IMR-90 (cell line): ENCODE measurements around the gene VDR. TPM values are rescaled to one million over a fixed set of nuclear protein-coding genes. Genes with fewer than 3 reads are reported as not detected.

Source experiments
- ATAC-seq: fragments of 200-7000 bp; cut with Tn5 transposase; 2 replicates; pipeline ENCODE4 v1.9.1; 2020; ENCODE audit warnings: low read depth, mild to moderate bottlenecking, moderate library complexity
- BruUV-seq: library from RNA; stranded (reverse); fragments of 400-500 nt; replicated peaks from 2 replicates; lab custom pipeline; 2021; lab: Mats Ljungman, UMichigan
- CTCF ChIA-PET: fragments of 300-600 bp; formaldehyde crosslinking; extraction: SDS; loops from one replicate; lab custom pipeline; 2021; ENCODE audit warnings: antibody characterized with exemption; lab: Yijun Ruan, JAX
- POLR2A ChIA-PET: fragments of 300-600 bp; sonication (Branson Sonifier 250); formaldehyde crosslinking; loops from one replicate; lab custom pipeline; 2022; ENCODE audit warnings: antibody characterized with exemption; ENCODE audit not compliant: unreplicated experiment; lab: Charles Lee
- DNase-seq: peaks from one replicate; pipeline ENCODE4 v3.0.0; 2013
- H2AFZ ChIP-seq: replicated peaks from 2 replicates; pipeline ENCODE3; 2013; ENCODE audit warnings: low read length, mild to moderate bottlenecking; ENCODE audit not compliant: poor library complexity
- H2AK5ac ChIP-seq: 2 replicates; pipeline ENCODE4 v1.6.1; 2013; ENCODE audit warnings: low read depth, low read length, inconsistent platforms
- H2AK9ac ChIP-seq: replicated peaks from 2 replicates; pipeline ENCODE3; 2013; ENCODE audit warnings: mild to moderate bottlenecking, low read depth, low read length, moderate library complexity; ENCODE audit not compliant: poor library complexity
- H2BK120ac ChIP-seq: 2 replicates; pipeline ENCODE4 v1.6.1; 2013; ENCODE audit warnings: low read depth, low read length, inconsistent platforms
- H2BK15ac ChIP-seq: 3 replicates; pipeline ENCODE4 v1.6.1; 2013; ENCODE audit warnings: low read depth, low read length, inconsistent platforms
- H2BK20ac ChIP-seq: 2 replicates; pipeline ENCODE4 v1.6.1; 2013; ENCODE audit warnings: low read depth, mild to moderate bottlenecking, inconsistent platforms, low read length, moderate library complexity
- H2BK5ac ChIP-seq: 2 replicates; pipeline ENCODE4 v1.6.1; 2013; ENCODE audit warnings: mild to moderate bottlenecking, low read depth, low read length, inconsistent platforms; ENCODE audit not compliant: poor library complexity, severe bottlenecking
- H3K14ac ChIP-seq: replicated peaks from 2 replicates; pipeline ENCODE4 v1.6.1; 2013; ENCODE audit warnings: low read depth, low read length, inconsistent platforms
- H3K18ac ChIP-seq: 2 replicates; pipeline ENCODE4 v1.6.1; 2013; ENCODE audit warnings: low read depth, low read length, control low read depth
- H3K23ac ChIP-seq: 2 replicates; pipeline ENCODE4 v1.6.1; 2013; ENCODE audit warnings: low read depth, low read length, inconsistent platforms
- H3K27ac ChIP-seq: 2 replicates; pipeline ENCODE4 v1.5.1; 2013; ENCODE audit warnings: mild to moderate bottlenecking, control low read depth, low read length; ENCODE audit not compliant: insufficient read depth
- H3K27me3 ChIP-seq: 2 replicates; pipeline ENCODE4 v1.6.1; 2013; ENCODE audit warnings: low read length; ENCODE audit not compliant: control insufficient read depth, insufficient read depth
- H3K36me3 ChIP-seq: 2 replicates; pipeline ENCODE4 v1.6.1; 2013; ENCODE audit warnings: low read length, mixed read lengths; ENCODE audit not compliant: control insufficient read depth, insufficient read depth
- H3K4ac ChIP-seq: 2 replicates; pipeline ENCODE4 v1.6.1; 2013; ENCODE audit warnings: low read depth, low read length, inconsistent platforms
- H3K4me1 ChIP-seq: 2 replicates; pipeline ENCODE4 v1.6.1; 2013; ENCODE audit warnings: low read length, mixed read lengths; ENCODE audit not compliant: control insufficient read depth, insufficient read depth
- H3K4me2 ChIP-seq: 2 replicates; pipeline ENCODE4 v1.6.1; 2013; ENCODE audit warnings: low read depth, mild to moderate bottlenecking, control low read depth, low read length, moderate library complexity
- H3K4me3 ChIP-seq: 2 replicates; pipeline ENCODE4 v1.5.1; 2013; ENCODE audit warnings: low read depth, mild to moderate bottlenecking, control low read depth, low read length, moderate library complexity; ENCODE audit not compliant: insufficient read depth
- H3K56ac ChIP-seq: 2 replicates; pipeline ENCODE4 v1.6.1; 2013; ENCODE audit warnings: low read length, inconsistent platforms; ENCODE audit not compliant: insufficient read depth; ENCODE audit errors: extremely low read depth
- H3K79me1 ChIP-seq, 2 experiments: 2 replicates each; pipeline ENCODE4 v1.6.1; 2013; ENCODE audit warnings: low read length in 2 of 2, inconsistent platforms in 1 of 2, low read depth in 1 of 2
- H3K9ac ChIP-seq: 2 replicates; pipeline ENCODE4 v1.6.1; 2013; ENCODE audit warnings: low read depth, low read length, control low read depth
- H3K9me1 ChIP-seq: 2 replicates; pipeline ENCODE4 v1.6.1; 2013; ENCODE audit warnings: low read length, inconsistent platforms; ENCODE audit not compliant: insufficient read depth
- H3K9me3 ChIP-seq: 2 replicates; pipeline ENCODE4 v1.6.1; 2013; ENCODE audit warnings: low read length; ENCODE audit not compliant: control insufficient read depth, insufficient read depth
- H4K20me1 ChIP-seq: 2 replicates; pipeline ENCODE4 v1.6.1; 2013; ENCODE audit warnings: low read length, inconsistent platforms; ENCODE audit not compliant: insufficient read depth
- H4K5ac ChIP-seq: 2 replicates; pipeline ENCODE4 v1.6.1; 2013; ENCODE audit warnings: mild to moderate bottlenecking, low read depth, low read length, control low read depth
- H4K8ac ChIP-seq, 2 experiments: 2 replicates each; pipeline ENCODE4 v1.6.1; 2013; ENCODE audit warnings: low read depth in 2 of 2, low read length in 2 of 2, control low read depth in 1 of 2, inconsistent platforms in 1 of 2
- H4K91ac ChIP-seq: 2 replicates; pipeline ENCODE4 v1.6.1; 2013; ENCODE audit warnings: low read depth, low read length, inconsistent platforms; ENCODE audit not compliant: insufficient read depth
- BHLHE40 ChIP-seq: fragments of 150-350 bp; IDR thresholded peaks from 2 replicates; pipeline ENCODE4 v1.6.1; 2016; ENCODE audit warnings: mild to moderate bottlenecking, low read depth, low read length
- CEBPB ChIP-seq: IDR thresholded peaks from 2 replicates; pipeline ENCODE4 v1.6.1; 2012; ENCODE audit warnings: low read depth, low read length, improper control_type of control experiment
- POLR2A ChIP-seq: IDR thresholded peaks from 2 replicates; pipeline ENCODE4 v1.6.1; 2012; ENCODE audit warnings: mild to moderate bottlenecking, low read depth, low read length
- RCOR1 ChIP-seq: IDR thresholded peaks from 2 replicates; pipeline ENCODE4 v1.6.1; 2012; ENCODE audit warnings: mild to moderate bottlenecking, low read length, improper control_type of control experiment; ENCODE audit not compliant: insufficient replicate concordance
- WGBS, 2 experiments: methylation state at CpG; one replicate each; pipeline versions ENCODE4 v1.1.5 to v1.1.7; 2013; ENCODE audit warnings: missing lambda C conversion rate in 2 of 2; ENCODE audit not compliant: insufficient read length in 1 of 2; ENCODE audit errors: extremely low coverage in 2 of 2; 5-methylcytosine and 5-hydroxymethylcytosine counted together
- dilution Hi-C: fragments of 300-500 bp; cut with HindIII; formaldehyde crosslinking; loops from one replicate; pipeline ENCODE4 v1.14.3; 2018; ENCODE audit warnings: low sequenced_read_pairs; ENCODE audit not compliant: unreplicated experiment
- in situ Hi-C: fragments of 300-500 bp; cut with MboI; formaldehyde crosslinking; loops from 3 replicates; pipeline ENCODE4 v1.14.3; 2019; ENCODE audit warnings: low sequenced_read_pairs, inconsistent platforms, mixed read lengths
- intact Hi-C: fragments of 100-400 bp; cut with micrococcal nuclease; formaldehyde crosslinking; loops from 2 replicates; pipeline ENCODE4 v1.10.0; 2022
- polyA plus RNA-seq, 3 experiments: library from polyadenylated mRNA; depleted of rRNA; stranded (reverse); fragments of >200 nt; gene quantifications; 2 replicates each; pipeline ENCODE4 v1.2.3, GENCODE V29; 2012; ENCODE audit warnings: low replicate concordance in 1 of 3
- total RNA-seq: library from RNA; depleted of rRNA; stranded (reverse); fragments of >200 nt; gene quantifications from 2 replicates; pipeline ENCODE4 v1.2.3, GENCODE V29; 2012

VDR gene
- total and polyA plus RNA-seq, 2 of the 4 experiments (the other 2 are of a cell fraction): 5.4 to 8.5 TPM

DNA sequence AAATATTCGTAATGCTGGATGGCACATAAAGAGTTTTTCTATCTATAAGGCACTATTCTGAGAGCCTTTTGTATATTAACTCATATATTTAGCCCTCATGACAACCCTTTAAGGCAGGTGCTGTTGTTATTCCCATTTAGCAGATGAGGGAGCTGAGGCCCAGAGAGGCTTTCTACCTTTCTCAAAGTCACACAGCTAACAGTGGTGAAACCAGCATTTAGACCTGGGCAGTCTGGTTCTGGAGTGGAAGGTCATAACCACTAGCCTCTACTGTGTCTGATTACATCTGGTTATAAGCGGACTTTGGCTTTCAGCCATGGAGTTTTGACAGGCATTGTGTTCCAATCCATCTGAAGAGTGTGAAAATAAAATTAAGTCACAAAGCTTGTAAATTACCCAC is 43.9 kb downstream of the VDR start:
- Histone ChIP-seq H3K9me3 (no peaks in the 10 kb centered on the region), H3K4me1 (no peaks in the 10 kb centered on the region), H4K8ac (no peak overlapping the region), H4K5ac (no peak overlapping the region), H3K4ac (no peak overlapping the region), H3K23ac (no peak overlapping the region), H3K18ac (no peak overlapping the region), H3K9me1 (no peaks in the 10 kb centered on the region; the same call in 1 of the 2 replicates), H3K27ac (no peak overlapping the region), H3K79me1 (no peaks in the 10 kb centered on the region), H4K20me1 (no peaks in the 10 kb centered on the region), H2AFZ (no peak overlapping the region), H3K27me3 (no peaks in the 10 kb centered on the region), H3K4me2 (no peak overlapping the region), H3K14ac (no peak overlapping the region), H2BK120ac (no peak overlapping the region), H2BK20ac (no peak overlapping the region), H3K56ac (no peak overlapping the region), H2BK15ac (no peak overlapping the region), H3K36me3 (peaks cover 5% of the 10 kb centered on the region), H4K91ac (no peak overlapping the region), H2BK5ac (no peak overlapping the region), H2AK5ac (no peak overlapping the region), H3K9ac (no peak overlapping the region), H2AK9ac (no peak overlapping the region), H3K4me3 (no peak overlapping the region)
- dilution Hi-C loops (no loop called here), intact Hi-C loops (no loop called here), in situ Hi-C loops (no loop called here)
- DNase-seq (no peak), ATAC-seq (no peak)
- ChIA-PET POLR2A (no interaction called here), CTCF (interaction anchor here (1.3 kb wide), 1 partner anchor 88 kb away, joined by 5 read pairs; no protein-coding TSS in a partner anchor)
- TF ChIP-seq CEBPB: no peak
- TF ChIP-seq RCOR1: no peak
- TF ChIP-seq POLR2A: no peak
- TF ChIP-seq BHLHE40: no peak
- WGBS, 2 experiments: no CpG with 5 or more reads among the region's 2 CpGs
- no TSS peak for BruUV-seq
